Testis (tissue), 3 donors: ENCODE measurements around the gene AQP9. TPM values are rescaled to one million over a fixed set of nuclear protein-coding genes. Genes with fewer than 3 reads are reported as not detected.
"Not testable (repeated sequence)": the region's sequence is repeated elsewhere in the genome, so short reads cannot be mapped to it uniquely, and the experiment has no call there.

Experiments
- DNase-seq: peaks from one replicate; pipeline ENCODE4 v3.0.0-alpha.2; 2019
- H3K27ac ChIP-seq, 2 donors: fragments of 200-600 bp; sonication (generic); one replicate each; pipeline ENCODE4 v1.5.1; 2019
- H3K27me3 ChIP-seq: fragments of 200-600 bp; sonication (generic); one replicate; pipeline ENCODE4 v1.5.1; 2019
- H3K36me3 ChIP-seq: fragments of 200-600 bp; sonication (generic); one replicate; pipeline ENCODE4 v1.5.1; 2017; ENCODE audit warnings: low read depth; ENCODE audit errors: missing control alignments
- H3K4me1 ChIP-seq: fragments of 200-600 bp; sonication (generic); one replicate; pipeline ENCODE4 v1.5.1; 2019
- H3K4me3 ChIP-seq, 2 donors: fragments of 200-600 bp; sonication (generic); one replicate each; pipeline ENCODE4 v1.5.1; 2017 to 2019
- H3K9me3 ChIP-seq: fragments of 200-600 bp; sonication (generic); one replicate; pipeline ENCODE4 v1.5.1; 2017
- POLR2A ChIP-seq: fragments of 450-650 bp; IDR thresholded peaks from one replicate; pipeline ENCODE4 v1.6.1; 2017; ENCODE audit warnings: antibody characterized with exemption, mild to moderate bottlenecking, moderate library complexity
- WGBS, 2 donors: methylation state at CpG; one replicate each; pipeline ENCODE4 v1.1.5; 2018; 5-methylcytosine and 5-hydroxymethylcytosine counted together
- intact Hi-C: fragments of 100-400 bp; cut with DNase I; formaldehyde crosslinking; loops from one replicate; pipeline ENCODE4 v1.15.1; 2023; ENCODE audit warnings: low total_unique reads
- polyA plus RNA-seq: library from polyadenylated mRNA; stranded (reverse); fragments of 350-450 nt; fragmentation: Illumina TruSeq; extraction: RNeasy Lipid Tissue Mini Kit (QIAGEN cat#74804); gene quantifications from one replicate; pipeline ENCODE4 v1.2.3, GENCODE V29; 2014; ENCODE audit warnings: low read depth, low replicate concordance; ENCODE audit not compliant: insufficient read depth
- total RNA-seq, 2 donors: library from RNA; depleted of rRNA; stranded (reverse); fragments of >200 nt; gene quantifications; one replicate each; pipeline ENCODE4 v1.2.3, GENCODE V29; 2016
- TF ChIP-seq, protein P1 (sequence below), 3 experiments: fragments of 450-650 bp in 2 of 3; fragments of 200-600 bp in 1 of 3; sonication (generic) in 1 of 3; IDR thresholded peaks; one replicate each; pipeline ENCODE4 v1.5.1; 2016 to 2019; ENCODE audit warnings: antibody characterized with exemption in 3 of 3, mild to moderate bottlenecking in 2 of 3, moderate library complexity in 1 of 3

Gene AQP9
- total and polyA plus RNA-seq, 3 donors from 2014 or later, result 0.16 to 3.1 TPM; not detected in 1

DNA sequence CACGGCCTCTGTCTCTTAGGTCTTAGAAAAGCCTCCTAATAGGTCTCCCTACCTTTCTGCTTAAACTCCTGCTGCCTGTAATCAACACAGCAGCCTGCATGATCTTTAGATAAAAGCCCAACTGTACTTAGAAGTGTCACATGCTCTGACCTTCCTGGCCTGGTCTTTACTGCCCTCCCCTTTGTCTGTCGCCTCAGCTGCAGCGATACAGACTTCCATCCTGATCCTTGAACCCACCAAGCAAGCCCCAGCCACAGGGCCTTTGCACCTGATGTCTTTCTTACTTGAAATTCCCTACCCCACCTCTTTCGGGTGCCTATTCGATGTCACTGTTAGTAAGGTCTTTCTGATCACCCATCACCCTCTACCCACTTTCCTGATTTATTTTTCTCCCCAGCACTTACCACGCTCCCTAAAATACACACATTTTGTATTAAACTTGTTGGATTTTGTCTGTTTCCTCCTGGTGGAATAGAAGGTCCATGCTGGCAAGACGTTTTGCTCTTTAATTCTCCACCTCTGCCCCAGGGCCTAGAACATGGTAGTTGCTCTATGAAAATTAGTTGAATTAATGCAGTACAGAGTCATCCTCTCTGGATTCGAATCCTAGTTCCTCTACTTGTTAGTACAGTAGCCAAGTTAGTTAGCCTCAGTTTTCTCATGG lies 51.1 kb downstream of the AQP9 start:
- intact Hi-C loops, result no loop called here
- H3K27me3 ChIP-seq, result no peaks in the 10 kb centered on the region
- no peaks in the 10 kb centered on the region for H3K36me3 ChIP-seq
- WGBS, 2 donors, result 89 to 91% methylated on average over 8 of the region's 8 CpGs
- DNase-seq, result no peak
- no peak for TF ChIP-seq POLR2A
- TF ChIP-seq, protein P1, sequence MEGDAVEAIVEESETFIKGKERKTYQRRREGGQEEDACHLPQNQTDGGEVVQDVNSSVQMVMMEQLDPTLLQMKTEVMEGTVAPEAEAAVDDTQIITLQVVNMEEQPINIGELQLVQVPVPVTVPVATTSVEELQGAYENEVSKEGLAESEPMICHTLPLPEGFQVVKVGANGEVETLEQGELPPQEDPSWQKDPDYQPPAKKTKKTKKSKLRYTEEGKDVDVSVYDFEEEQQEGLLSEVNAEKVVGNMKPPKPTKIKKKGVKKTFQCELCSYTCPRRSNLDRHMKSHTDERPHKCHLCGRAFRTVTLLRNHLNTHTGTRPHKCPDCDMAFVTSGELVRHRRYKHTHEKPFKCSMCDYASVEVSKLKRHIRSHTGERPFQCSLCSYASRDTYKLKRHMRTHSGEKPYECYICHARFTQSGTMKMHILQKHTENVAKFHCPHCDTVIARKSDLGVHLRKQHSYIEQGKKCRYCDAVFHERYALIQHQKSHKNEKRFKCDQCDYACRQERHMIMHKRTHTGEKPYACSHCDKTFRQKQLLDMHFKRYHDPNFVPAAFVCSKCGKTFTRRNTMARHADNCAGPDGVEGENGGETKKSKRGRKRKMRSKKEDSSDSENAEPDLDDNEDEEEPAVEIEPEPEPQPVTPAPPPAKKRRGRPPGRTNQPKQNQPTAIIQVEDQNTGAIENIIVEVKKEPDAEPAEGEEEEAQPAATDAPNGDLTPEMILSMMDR (IDR thresholded peaks at IDR 0.05), result no peak
- no peak overlapping the region for H3K27ac ChIP-seq
- no peaks in the 10 kb centered on the region for H3K4me1 ChIP-seq
- no peaks in the 10 kb centered on the region for H3K9me3 ChIP-seq
- no peak overlapping the region for H3K4me3 ChIP-seq

DNA sequence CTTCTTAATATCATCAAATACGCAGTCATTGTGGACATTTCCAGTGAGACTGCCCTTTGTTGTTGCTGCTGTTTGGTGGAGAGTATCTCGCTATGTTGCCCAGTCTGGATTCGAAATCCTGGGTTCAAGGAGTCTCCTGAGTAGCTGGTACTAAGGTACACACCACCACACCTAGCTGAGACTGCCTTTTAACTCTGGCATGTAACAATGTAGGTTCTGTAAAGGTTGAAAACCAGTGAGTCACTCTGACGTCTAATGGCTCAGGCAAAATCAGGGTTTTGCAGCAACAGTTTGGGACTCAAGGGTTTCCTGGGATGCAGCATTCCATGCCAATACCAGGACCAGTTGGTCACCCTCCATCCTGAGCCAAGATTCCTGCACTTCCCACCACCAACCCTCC lies 52.2 kb downstream of the AQP9 start:
- DNase-seq, result no peak
- Histone ChIP-seq H3K27me3 (no peaks in the 10 kb centered on the region), H3K4me1 (no peaks in the 10 kb centered on the region), H3K36me3 (no peaks in the 10 kb centered on the region), H3K27ac (no peak overlapping the region), H3K4me3 (no peak overlapping the region), H3K9me3 (no peaks in the 10 kb centered on the region)
- 77 to 90% methylated on average over 4 of the region's 4 CpGs for WGBS, 2 donors
- intact Hi-C loops, result no loop called here
- TF ChIP-seq, protein P1 (IDR thresholded peaks at IDR 0.05), result no peak
- TF ChIP-seq POLR2A, result no peak

DNA sequence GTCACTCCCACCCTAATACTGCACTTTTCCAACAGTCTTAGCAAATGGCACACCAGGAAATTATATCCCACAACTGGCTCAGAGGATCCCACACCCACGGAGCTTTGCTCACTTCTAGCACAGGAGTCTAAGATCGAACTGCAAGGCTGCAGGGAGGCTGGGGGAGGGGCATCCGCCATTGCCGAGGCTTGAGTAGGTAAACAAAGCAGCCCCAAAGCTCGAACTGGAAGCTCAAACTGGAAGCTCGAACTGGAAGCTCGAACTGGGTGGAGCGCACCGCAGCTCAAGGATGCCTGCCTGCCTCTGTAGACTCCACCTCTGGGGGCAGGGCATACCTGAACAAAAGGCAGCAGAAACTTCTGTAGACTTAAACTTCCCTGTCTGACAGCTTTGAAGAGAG lies 55.5 kb downstream of the AQP9 start:
- H3K4me3 ChIP-seq, H3K27ac ChIP-seq, DNase-seq, H3K27me3 ChIP-seq, H3K36me3 ChIP-seq, intact Hi-C loops, H3K4me1 ChIP-seq, H3K9me3 ChIP-seq: not testable (repeated sequence)
- 91 to 92% methylated on average over 9 of the region's 9 CpGs for WGBS, 2 donors

DNA sequence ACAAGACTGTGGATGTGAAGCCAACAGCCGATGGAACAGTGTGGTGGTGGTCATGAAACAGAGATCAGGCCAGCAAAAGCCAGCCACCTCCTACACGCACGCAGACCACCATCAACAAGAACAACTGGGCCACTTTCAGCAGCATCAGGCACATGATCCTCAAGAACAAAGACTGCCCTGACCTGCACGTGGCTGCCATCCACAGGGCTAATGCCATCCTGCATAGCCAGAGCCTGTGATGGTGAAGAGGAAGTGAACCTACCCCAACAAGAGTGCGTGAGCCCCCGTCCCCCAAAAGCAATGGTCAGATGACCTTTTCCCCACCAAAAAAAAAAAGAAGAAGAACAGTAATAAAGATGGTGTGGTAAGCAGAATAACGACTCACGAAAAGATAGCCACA lies 62.6 kb downstream of the AQP9 start:
- Histone ChIP-seq H3K27me3 (no peaks in the 10 kb centered on the region), H3K4me1 (no peaks in the 10 kb centered on the region), H3K9me3 (no peaks in the 10 kb centered on the region), H3K4me3 (no peak overlapping the region), H3K27ac (no peak overlapping the region), H3K36me3 (no peaks in the 10 kb centered on the region)
- no peak for DNase-seq
- TF ChIP-seq POLR2A, result no peak
- TF ChIP-seq, protein P1 (IDR thresholded peaks at IDR 0.05), result no peak
- intact Hi-C loops, result no loop called here
- WGBS, 2 donors, result 91 to 92% methylated on average over 8 of the region's 8 CpGs

DNA sequence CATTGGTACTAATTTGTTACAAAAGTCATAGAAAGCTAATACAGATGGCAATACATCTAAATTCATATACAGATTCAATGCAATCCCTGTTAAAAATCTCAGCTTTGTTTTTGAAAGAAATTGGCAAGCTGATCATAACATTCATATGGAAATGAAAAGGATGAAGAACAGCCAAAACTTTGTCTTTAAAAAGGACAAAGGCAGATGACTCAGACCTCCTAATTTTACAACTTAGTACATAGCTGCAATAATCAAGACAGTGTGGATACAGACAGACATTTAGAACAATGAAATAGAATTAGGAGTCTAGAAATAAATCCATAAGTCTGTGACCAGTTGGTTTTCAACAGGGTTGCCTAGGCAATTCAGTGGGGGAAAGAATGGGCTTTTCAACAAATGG lies 63.3 kb downstream of the AQP9 start:
- no peaks in the 10 kb centered on the region for H3K9me3 ChIP-seq
- TF ChIP-seq, protein P1 (IDR thresholded peaks at IDR 0.05), result no peak
- no peak for TF ChIP-seq POLR2A
- intact Hi-C loops, result no loop called here

More for the DNA sequence above, 63.3 kb downstream of the AQP9 start:
- H3K27me3 ChIP-seq, result no peaks in the 10 kb centered on the region
- no peaks in the 10 kb centered on the region for H3K36me3 ChIP-seq
- no peak overlapping the region for H3K27ac ChIP-seq
- H3K4me3 ChIP-seq, result no peak overlapping the region
- DNase-seq, result no peak
- H3K4me1 ChIP-seq, result no peaks in the 10 kb centered on the region
